Measurements from ENCODE around the gene DIP2C. TPM values are rescaled to one million over a fixed set of nuclear protein-coding genes. Genes with fewer than 3 reads are reported as not detected.

The DIP2C gene
- total and polyA plus RNA-seq, 8 donors = 2.4 to 40.1 (median 21.0) TPM

- 92 to 95% (median 94%) methylated on average over 13 of the region's 13 CpGs for WGBS, 5 donors
- H3K4me1 ChIP-seq = peaks cover 7 to 49% (median 28%) of the 10 kb centered on the region in 4 donors
- H3K4me3 ChIP-seq = no peak overlapping the region
- TF ChIP-seq EP300 (IDR thresholded peaks at IDR 0.05) = no peak
- no peak for TF ChIP-seq CTCF (IDR thresholded peaks at IDR 0.05)
- TF ChIP-seq POLR2AphosphoS5 (IDR thresholded peaks at IDR 0.05) = no peak
- no peak for TF ChIP-seq POLR2A (IDR thresholded peaks at IDR 0.05)
- peaks cover 0 to 19% (median 1%) of the 10 kb centered on the region in 4 donors for H3K36me3 ChIP-seq
- intact Hi-C loops (cut with DNase I; ENCODE audit: low total_unique reads) = loop anchor here (5.0 kb wide), 1 partner anchor 279 kb away; no protein-coding TSS in a partner anchor
- H3K27me3 ChIP-seq = no peaks in the 10 kb centered on the region
- H3K27ac ChIP-seq = peak overlapping the region in 1 of 5 donors; percentile 79
- H3K9me3 ChIP-seq = no peaks in the 10 kb centered on the region
- no peak for DNase-seq
Observed at GRCh38 chr10:508726-509125, 180.7 kb downstream of the DIP2C start.

DNA sequence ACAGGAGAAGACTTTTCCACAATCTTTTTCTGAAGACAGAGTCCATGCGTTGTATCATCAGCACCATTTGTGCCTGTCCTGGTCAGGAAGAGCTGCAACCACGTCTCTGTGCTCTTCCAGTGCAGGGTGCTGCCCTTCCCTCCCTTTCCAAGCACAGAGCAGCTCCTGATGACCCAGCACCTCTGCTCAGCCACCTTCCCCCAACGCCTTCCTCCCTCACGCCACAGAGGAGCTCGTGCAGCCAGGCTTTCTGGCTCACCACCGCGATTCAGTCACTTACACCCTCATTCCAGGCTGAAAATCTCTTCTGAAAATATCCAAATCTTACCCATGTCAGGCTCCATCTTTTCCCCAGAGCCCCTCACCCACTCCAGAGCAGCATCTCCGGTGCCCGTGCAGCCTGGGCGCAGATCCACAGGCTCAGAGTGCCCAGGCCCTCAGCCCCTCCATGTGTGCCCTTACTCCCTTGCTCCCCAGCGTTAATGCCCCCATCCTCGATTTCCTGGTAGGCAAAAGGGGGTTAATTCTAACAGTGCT, 181.5 kb downstream of the DIP2C start:
- peaks cover 7 to 42% (median 24%) of the 10 kb centered on the region in 4 donors for H3K4me1 ChIP-seq
- WGBS, 5 donors = 87 to 91% (median 90%) methylated on average over 12 of the region's 12 CpGs
- no peaks in the 10 kb centered on the region for H3K27me3 ChIP-seq
- peaks cover 0 to 19% (median 1%) of the 10 kb centered on the region in 4 donors for H3K36me3 ChIP-seq
- H3K9me3 ChIP-seq = no peaks in the 10 kb centered on the region
- TF ChIP-seq EP300 (IDR thresholded peaks at IDR 0.05) (no peak), CTCF (IDR thresholded peaks at IDR 0.05) (no peak), POLR2A (IDR thresholded peaks at IDR 0.05) (no peak), POLR2AphosphoS5 (IDR thresholded peaks at IDR 0.05) (no peak)
- no peak overlapping the region for H3K4me3 ChIP-seq
- no peak overlapping the region for H3K27ac ChIP-seq
- DNase-seq = no peak
- intact Hi-C loops (cut with DNase I; ENCODE audit: low total_unique reads) = loop anchor here (5.0 kb wide), 1 partner anchor 279 kb away; no protein-coding TSS in a partner anchor

GRCh38 chr10:507355-507699, 182.1 kb downstream of the DIP2C start:
- no peak for TF ChIP-seq EP300 (IDR thresholded peaks at IDR 0.05)
- no peak for TF ChIP-seq POLR2A (IDR thresholded peaks at IDR 0.05)
- no peak for TF ChIP-seq CTCF (IDR thresholded peaks at IDR 0.05)
- no peak for TF ChIP-seq POLR2AphosphoS5 (IDR thresholded peaks at IDR 0.05)
- peaks cover 7 to 37% (median 22%) of the 10 kb centered on the region in 4 donors for H3K4me1 ChIP-seq
- H3K9me3 ChIP-seq = no peaks in the 10 kb centered on the region
- peaks cover 0 to 19% (median 1%) of the 10 kb centered on the region in 4 donors for H3K36me3 ChIP-seq
- no peaks in the 10 kb centered on the region for H3K27me3 ChIP-seq
- H3K27ac ChIP-seq = no peak overlapping the region
- no peak overlapping the region for H3K4me3 ChIP-seq
- intact Hi-C loops (cut with DNase I; ENCODE audit: low total_unique reads) = loop anchor here (5.0 kb wide), 1 partner anchor 280 kb away; no protein-coding TSS in a partner anchor
- DNase-seq = no peak
- WGBS, 5 donors = 91 to 96% (median 94%) methylated on average over 16 of the region's 16 CpGs

DNA sequence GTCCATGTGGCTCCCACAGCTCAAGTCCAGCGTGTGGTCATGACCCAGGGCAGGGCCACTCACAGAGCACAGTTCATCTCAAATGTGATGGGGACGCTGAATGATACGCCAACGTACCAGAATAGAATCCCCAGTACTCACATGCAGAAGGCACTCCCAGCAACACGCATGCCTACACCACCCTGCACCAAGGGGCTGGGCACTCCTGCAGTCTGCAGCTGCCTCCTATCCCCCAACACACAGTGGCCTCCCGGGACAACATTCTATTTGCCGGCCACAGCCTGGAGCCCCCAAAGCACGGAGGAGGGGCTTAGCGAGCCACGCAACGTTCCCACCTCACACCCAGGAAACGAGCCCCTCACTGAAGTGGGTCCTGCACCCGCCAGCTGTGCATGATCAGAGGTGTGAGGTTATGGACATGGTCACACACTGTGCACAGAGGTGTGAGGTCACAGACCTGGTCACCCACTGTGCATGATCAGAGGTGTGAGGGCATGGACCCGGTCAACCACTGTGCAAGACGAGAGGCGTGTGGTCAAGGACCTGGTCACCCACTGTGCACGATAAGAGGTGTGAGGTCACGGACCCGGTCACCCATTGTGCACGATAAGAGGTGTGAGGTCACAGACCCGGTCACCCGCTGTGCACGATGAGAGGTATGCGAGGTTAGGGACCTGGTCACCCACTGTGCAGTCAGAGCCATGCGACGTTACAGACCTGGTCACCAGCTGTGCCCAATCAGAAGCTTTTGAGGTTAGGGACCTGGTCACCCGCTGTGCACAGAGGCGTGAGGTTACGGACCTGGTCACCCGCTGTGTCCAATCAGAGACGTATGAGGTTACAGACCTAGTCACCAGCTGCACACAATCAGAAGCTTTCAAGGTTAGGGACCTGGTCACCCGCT, 182.8 kb downstream of the DIP2C start:
- 90 to 94% (median 94%) methylated on average over 27 to 32 of the region's 32 CpGs for WGBS, 5 donors
- Histone ChIP-seq H3K36me3 (peaks cover 0 to 19% (median 1%) of the 10 kb centered on the region in 4 donors), H3K9me3 (no peaks in the 10 kb centered on the region), H3K4me3 (no peak overlapping the region), H3K4me1 (peaks cover 8 to 35% (median 22%) of the 10 kb centered on the region in 4 donors), H3K27ac (no peak overlapping the region), H3K27me3 (no peaks in the 10 kb centered on the region)
- intact Hi-C loops (cut with DNase I; ENCODE audit: low total_unique reads) = loop anchor here (5.0 kb wide), 1 partner anchor 281 kb away; no protein-coding TSS in a partner anchor
- TF ChIP-seq CTCF (IDR thresholded peaks at IDR 0.05) (no peak), POLR2A (IDR thresholded peaks at IDR 0.05) (no peak), POLR2AphosphoS5 (IDR thresholded peaks at IDR 0.05) (no peak), EP300 (IDR thresholded peaks at IDR 0.05) (no peak)
- DNase-seq = no peak

Measured in stomach (tissue), 9 donors.